GM10266 (cell line): Measurements from ENCODE around the gene JUND.

Source experiments
- DNase-seq: peaks from one replicate; pipeline ENCODE4 v3.0.0; 2012; ENCODE audit errors: extremely low spot score
- TF ChIP-seq, protein P1 (sequence below): IDR thresholded peaks from 2 replicates; pipeline ENCODE4 v1.5.1; 2012; ENCODE audit warnings: mild to moderate bottlenecking, low read depth; ENCODE audit not compliant: control insufficient read depth, insufficient read depth; ENCODE audit errors: missing control alignments

The JUND gene

GRCh38 chr19:18300930-18301717 is 19.7 kb upstream of the JUND start:
- no peak for DNase-seq
- TF ChIP-seq, protein P1, sequence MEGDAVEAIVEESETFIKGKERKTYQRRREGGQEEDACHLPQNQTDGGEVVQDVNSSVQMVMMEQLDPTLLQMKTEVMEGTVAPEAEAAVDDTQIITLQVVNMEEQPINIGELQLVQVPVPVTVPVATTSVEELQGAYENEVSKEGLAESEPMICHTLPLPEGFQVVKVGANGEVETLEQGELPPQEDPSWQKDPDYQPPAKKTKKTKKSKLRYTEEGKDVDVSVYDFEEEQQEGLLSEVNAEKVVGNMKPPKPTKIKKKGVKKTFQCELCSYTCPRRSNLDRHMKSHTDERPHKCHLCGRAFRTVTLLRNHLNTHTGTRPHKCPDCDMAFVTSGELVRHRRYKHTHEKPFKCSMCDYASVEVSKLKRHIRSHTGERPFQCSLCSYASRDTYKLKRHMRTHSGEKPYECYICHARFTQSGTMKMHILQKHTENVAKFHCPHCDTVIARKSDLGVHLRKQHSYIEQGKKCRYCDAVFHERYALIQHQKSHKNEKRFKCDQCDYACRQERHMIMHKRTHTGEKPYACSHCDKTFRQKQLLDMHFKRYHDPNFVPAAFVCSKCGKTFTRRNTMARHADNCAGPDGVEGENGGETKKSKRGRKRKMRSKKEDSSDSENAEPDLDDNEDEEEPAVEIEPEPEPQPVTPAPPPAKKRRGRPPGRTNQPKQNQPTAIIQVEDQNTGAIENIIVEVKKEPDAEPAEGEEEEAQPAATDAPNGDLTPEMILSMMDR = no peak

DNA sequence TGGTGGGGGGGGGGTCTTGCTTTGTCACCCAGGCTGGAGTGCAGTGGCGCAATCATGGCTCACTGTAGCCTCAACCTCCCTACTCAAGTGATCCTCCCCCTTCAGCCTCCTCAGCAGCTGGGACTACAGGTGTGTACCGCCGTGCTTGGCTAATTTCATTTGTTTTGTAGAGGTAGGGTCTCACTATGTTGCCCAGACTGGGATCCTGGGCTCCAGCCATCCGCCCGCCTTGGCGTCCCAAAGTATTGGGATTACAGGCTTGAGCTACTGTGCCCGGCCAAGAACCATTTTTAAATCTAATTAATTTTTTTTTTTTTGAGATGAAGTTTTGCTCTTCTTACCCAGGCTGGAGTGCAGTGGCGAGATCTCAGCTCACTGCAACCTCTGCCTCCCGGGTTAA is 18.2 kb upstream of the JUND start:
- TF ChIP-seq, protein P1 = no peak
- DNase-seq = no peak

- TF ChIP-seq, protein P1 = no peak
- no peak for DNase-seq
Measured at GRCh38 chr19:18298601-18299000, 17.2 kb upstream of the JUND start.

DNA sequence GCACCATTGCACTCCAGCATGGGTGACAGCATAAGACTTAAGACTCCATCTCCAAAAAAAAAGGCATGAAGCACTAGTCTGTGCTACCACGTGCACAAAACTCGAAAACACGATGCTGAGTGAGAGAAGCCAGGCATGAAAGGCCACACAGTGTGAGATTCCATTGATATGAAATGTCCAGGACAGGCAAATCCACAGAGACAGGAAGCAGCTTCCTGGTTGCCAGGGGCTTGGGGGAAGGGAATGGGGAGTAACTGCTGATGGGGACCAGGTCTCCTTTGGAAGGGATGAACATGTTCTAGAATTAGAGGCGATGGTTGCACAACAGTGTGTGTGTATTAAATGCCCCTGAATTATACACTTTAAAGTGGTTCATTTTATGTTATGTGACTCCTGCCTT is 15.9 kb upstream of the JUND start:
- TF ChIP-seq, protein P1 = no peak
- no peak for DNase-seq

DNA sequence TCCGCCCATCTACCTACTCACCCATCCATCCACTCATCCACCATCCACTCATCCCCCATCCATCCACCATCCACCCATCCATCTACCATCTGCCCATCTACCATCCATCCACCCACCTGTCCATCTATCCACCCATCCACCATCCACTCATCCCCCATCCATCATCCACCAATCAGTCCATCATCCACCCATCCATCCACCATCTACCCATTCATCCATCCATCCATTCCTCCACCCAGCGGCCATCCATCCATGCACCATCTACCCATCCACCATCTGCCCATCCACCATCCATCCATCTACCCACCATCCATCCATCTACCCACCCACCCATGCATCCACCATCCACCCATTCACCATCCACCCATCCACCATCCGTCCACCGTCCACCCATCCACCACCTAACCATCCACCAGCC is 13.6 kb upstream of the JUND start:
- TF ChIP-seq, protein P1 = no peak
- no peak for DNase-seq

- TF ChIP-seq, protein P1 = no peak
- no peak for DNase-seq
Measured at GRCh38 chr19:18294467-18294864, 13.0 kb upstream of the JUND start.

- DNase-seq = no peak
Measured at GRCh38 chr19:18293642-18294466, 12.4 kb upstream of the JUND start.

More at GRCh38 chr19:18293642-18294466, 12.4 kb upstream of the JUND start:
- TF ChIP-seq, protein P1 = no peak
